Islet of Langerhans (tissue), 1 donor: ENCODE data around the gene TTC13.

ENCODE experiments used
- FAIRE-seq: peaks from one replicate; lab custom pipeline; 2011; peaks lifted over from hg19 to GRCh38; lab: Jason Lieb, UNC

TTC13 gene

GRCh38 chr1:230870916-230871315, 107.7 kb downstream of the TTC13 start:
- no peak for FAIRE-seq

GRCh38 chr1:230869500-230869899, 109.2 kb downstream of the TTC13 start:
- no peak for FAIRE-seq

- no peak for FAIRE-seq
Observed at GRCh38 chr1:230868736-230869385, 109.8 kb downstream of the TTC13 start.

GRCh38 chr1:230867903-230868735, 110.5 kb downstream of the TTC13 start, which contains the start of gene C1orf198:
Gene C1orf198 (minus strand): TSS chr1:230868521. CDS start chr1:230868512, 9 bp downstream.
- no peak for FAIRE-seq

GRCh38 chr1:230867101-230867902, 111.4 kb downstream of the TTC13 start:
- no peak for FAIRE-seq

- FAIRE-seq: no peak
Observed at GRCh38 chr1:230866171-230867070, 112.2 kb downstream of the TTC13 start.

- no peak for FAIRE-seq
Observed at GRCh38 chr1:230865062-230865817, 113.4 kb downstream of the TTC13 start.

GRCh38 chr1:230864441-230864840, 114.2 kb downstream of the TTC13 start:
- no peak for FAIRE-seq

GRCh38 chr1:230863449-230863848, 115.2 kb downstream of the TTC13 start:
- no peak for FAIRE-seq

- no peak for FAIRE-seq
Observed at GRCh38 chr1:230861970-230862595, 116.6 kb downstream of the TTC13 start.

- no peak for FAIRE-seq
Observed at GRCh38 chr1:230861489-230861888, 117.2 kb downstream of the TTC13 start.

GRCh38 chr1:230860617-230861384, 117.9 kb downstream of the TTC13 start:
- no peak for FAIRE-seq

- FAIRE-seq: no peak
Observed at GRCh38 chr1:230858918-230859729, 119.5 kb downstream of the TTC13 start.

GRCh38 chr1:230858236-230858820, 120.3 kb downstream of the TTC13 start:
- FAIRE-seq: no peak

- FAIRE-seq: no peak
Observed at GRCh38 chr1:230857822-230858221, 120.8 kb downstream of the TTC13 start.

- no peak for FAIRE-seq
Observed at GRCh38 chr1:230857077-230857476, 121.6 kb downstream of the TTC13 start.
